Gastrocnemius medialis (tissue), 4 donors: ENCODE data around the gene RHPN2. TPM values are rescaled to one million over a fixed set of nuclear protein-coding genes. Genes with fewer than 3 reads are reported as not detected.

Experiments
- ATAC-seq, 2 donors: fragments of 150-250 bp; one replicate each; pipeline ENCODE4 v1.9.1; 2016
- DNase-seq, 2 donors: peaks; one replicate each; pipeline ENCODE4 v3.0.0-alpha.2; 2019
- H3K27ac ChIP-seq, 4 donors: fragments of 200-600 bp; sonication (generic); 1 replicate in 1 of 4; 2 replicates in 3 of 4; pipeline ENCODE4 v1.5.1; 2016 to 2018; ENCODE audit warnings: mild to moderate bottlenecking in 2 of 4, moderate library complexity in 1 of 4
- H3K27me3 ChIP-seq, 3 donors: fragments of 200-600 bp; sonication (generic) in 2 of 3; 1 replicate in 1 of 3; 2 replicates in 2 of 3; pipeline versions ENCODE4 v1.5.1 to v1.6.0; 2016 to 2019; ENCODE audit warnings: mild to moderate bottlenecking in 1 of 3, moderate library complexity in 1 of 3
- H3K36me3 ChIP-seq, 2 donors: fragments of 200-600 bp; sonication (generic) in 1 of 2; one replicate each; pipeline ENCODE4 v1.5.1; 2017 to 2018
- H3K4me1 ChIP-seq, 2 donors: fragments of 200-600 bp; sonication (generic) in 1 of 2; one replicate each; pipeline ENCODE4 v1.5.1; 2016 to 2017; ENCODE audit warnings: mild to moderate bottlenecking in 2 of 2
- H3K4me3 ChIP-seq, 4 donors: fragments of 200-600 bp; sonication (generic) in 3 of 4; 1 replicate in 1 of 4; 2 replicates in 3 of 4; pipeline ENCODE4 v1.5.1; 2016 to 2019; ENCODE audit warnings: mild to moderate bottlenecking in 2 of 4
- H3K9me3 ChIP-seq, 3 donors: fragments of 200-600 bp; sonication (generic) in 2 of 3; 1 replicate in 1 of 3; 2 replicates in 2 of 3; pipeline ENCODE4 v1.5.1; 2016 to 2019
- CTCF ChIP-seq, 5 experiments: fragments of 450-650 bp in 3 of 5; fragments of 200-600 bp in 2 of 5; sonication (generic) in 2 of 5; IDR thresholded peaks in 4 of 5; conservative IDR thresholded peaks in 1 of 5; 1 replicate in 4 of 5; 2 replicates in 1 of 5; pipeline ENCODE4 v1.5.1; 2016 to 2019; ENCODE audit warnings: antibody characterized with exemption in 5 of 5, mild to moderate bottlenecking in 3 of 5, moderate library complexity in 3 of 5
- POLR2A ChIP-seq, 2 donors: fragments of 450-650 bp; IDR thresholded peaks; one replicate each; pipeline ENCODE4 v1.6.1; 2017; ENCODE audit warnings: antibody characterized with exemption in 2 of 2, mild to moderate bottlenecking in 2 of 2, moderate library complexity in 2 of 2
- in situ Hi-C, 4 donors: fragments of 200-750 bp; cut with MboI; loops; one replicate each; pipeline versions ENCODE4 v1.15.0 to v1.8.0; 2017; ENCODE audit warnings: low sequenced_read_pairs in 4 of 4
- intact Hi-C: fragments of 100-400 bp; cut with DNase I; formaldehyde crosslinking; loops from one replicate; pipeline ENCODE4 v1.15.1; 2023; ENCODE audit warnings: low total_unique reads
- total RNA-seq, 4 donors: library from RNA; depleted of rRNA; stranded (reverse); fragments of >200 nt; gene quantifications; one replicate each; pipeline versions ENCODE4 v1.1.0 to v1.2.3, GENCODE V29; 2016

RHPN2 gene
- total RNA-seq, 4 donors from 2014 or later, result 0.39 to 0.71 (median 0.70) TPM; not detected in 1

GRCh38 chr19:33075519-33075918 lies 10.8 kb upstream of the RHPN2 start:
- DNase-seq, result no peak
- H3K36me3 ChIP-seq, result no peaks in the 10 kb centered on the region
- H3K27me3 ChIP-seq, result no peaks in the 10 kb centered on the region
- no peaks in the 10 kb centered on the region for H3K9me3 ChIP-seq
- TF ChIP-seq POLR2A (IDR thresholded peaks at IDR 0.05) (no peak), CTCF (IDR thresholded peaks at IDR 0.05 in 4 of 5, conservative IDR thresholded peaks at IDR 0.05 in 1 of 5) (no peak)
- intact Hi-C loops, result no loop called here
- no peak overlapping the region for H3K4me3 ChIP-seq
- no peaks in the 10 kb centered on the region for H3K4me1 ChIP-seq
- in situ Hi-C loops, result no loop called here
- H3K27ac ChIP-seq, result no peak overlapping the region
- no peak for ATAC-seq

GRCh38 chr19:33071887-33072286 lies 7.2 kb upstream of the RHPN2 start:
- Histone ChIP-seq H3K27me3 (no peaks in the 10 kb centered on the region), H3K4me3 (no peak overlapping the region), H3K27ac (no peak overlapping the region), H3K4me1 (no peaks in the 10 kb centered on the region), H3K9me3 (no peaks in the 10 kb centered on the region), H3K36me3 (no peaks in the 10 kb centered on the region)
- DNase-seq (no peak), ATAC-seq (no peak)
- TF ChIP-seq POLR2A (IDR thresholded peaks at IDR 0.05), result no peak
- intact Hi-C loops (no loop called here), in situ Hi-C loops (no loop called here)

- DNase-seq (no peak), ATAC-seq (no peak)
- in situ Hi-C loops (no loop called here), intact Hi-C loops (no loop called here)
- H3K9me3 ChIP-seq, result no peaks in the 10 kb centered on the region
- H3K27me3 ChIP-seq, result peaks cover 12 to 33% (median 30%) of the 10 kb centered on the region in 3 donors
- no peaks in the 10 kb centered on the region for H3K36me3 ChIP-seq
- H3K4me3 ChIP-seq, result no peak overlapping the region
- peaks cover 0 to 5% of the 10 kb centered on the region in 2 donors for H3K4me1 ChIP-seq
- TF ChIP-seq CTCF (IDR thresholded peaks at IDR 0.05 in 4 of 5, conservative IDR thresholded peaks at IDR 0.05 in 1 of 5) (no peak), POLR2A (IDR thresholded peaks at IDR 0.05) (no peak)
- H3K27ac ChIP-seq, result no peak overlapping the region
These were observed 2.4 kb upstream of the RHPN2 start for GRCh38 chr19:33067121-33067520.

- no peak for TF ChIP-seq CTCF (IDR thresholded peaks at IDR 0.05 in 4 of 5, conservative IDR thresholded peaks at IDR 0.05 in 1 of 5)
- no peak for TF ChIP-seq POLR2A (IDR thresholded peaks at IDR 0.05)
- H3K36me3 ChIP-seq, result no peaks in the 10 kb centered on the region
- no peaks in the 10 kb centered on the region for H3K9me3 ChIP-seq
- ATAC-seq, result no peak
- intact Hi-C loops, result no loop called here
- DNase-seq, result no peak
- no peak overlapping the region for H3K4me3 ChIP-seq
- peaks cover 0 to 5% of the 10 kb centered on the region in 2 donors for H3K4me1 ChIP-seq
- H3K27me3 ChIP-seq, result peaks cover 12 to 35% (median 30%) of the 10 kb centered on the region in 3 donors
- no peak overlapping the region for H3K27ac ChIP-seq
- in situ Hi-C loops, result no loop called here
These were observed 1.9 kb upstream of the RHPN2 start for GRCh38 chr19:33066543-33066942.

GRCh38 chr19:33064458-33064791 lies 263 bp downstream of the RHPN2 start:
- ATAC-seq, result no peak
- H3K27me3 ChIP-seq, result peaks cover 12 to 35% (median 30%) of the 10 kb centered on the region in 3 donors
- H3K36me3 ChIP-seq, result no peaks in the 10 kb centered on the region
- H3K4me1 ChIP-seq, result peaks cover 0 to 5% of the 10 kb centered on the region in 2 donors
- no peak overlapping the region for H3K27ac ChIP-seq
- DNase-seq, result no peak
- TF ChIP-seq CTCF (IDR thresholded peaks at IDR 0.05 in 4 of 5, conservative IDR thresholded peaks at IDR 0.05 in 1 of 5) (no peak), POLR2A (IDR thresholded peaks at IDR 0.05) (no peak)
- peak overlapping the region; percentile 43 to 55 (median 48) for H3K4me3 ChIP-seq
- intact Hi-C loops (no loop called here), in situ Hi-C loops (no loop called here)
- H3K9me3 ChIP-seq, result no peaks in the 10 kb centered on the region
